HG02981 (cell line): ENCODE data around the gene CCDC134.

Experiments
- ATAC-seq: cut with Tn5 transposase; IDR thresholded peaks from one replicate; pipeline ENCODE4 v1.9.1; 2021; ENCODE audit warnings: mild to moderate bottlenecking, moderate library complexity; ENCODE audit not compliant: unreplicated experiment

CCDC134 gene

DNA sequence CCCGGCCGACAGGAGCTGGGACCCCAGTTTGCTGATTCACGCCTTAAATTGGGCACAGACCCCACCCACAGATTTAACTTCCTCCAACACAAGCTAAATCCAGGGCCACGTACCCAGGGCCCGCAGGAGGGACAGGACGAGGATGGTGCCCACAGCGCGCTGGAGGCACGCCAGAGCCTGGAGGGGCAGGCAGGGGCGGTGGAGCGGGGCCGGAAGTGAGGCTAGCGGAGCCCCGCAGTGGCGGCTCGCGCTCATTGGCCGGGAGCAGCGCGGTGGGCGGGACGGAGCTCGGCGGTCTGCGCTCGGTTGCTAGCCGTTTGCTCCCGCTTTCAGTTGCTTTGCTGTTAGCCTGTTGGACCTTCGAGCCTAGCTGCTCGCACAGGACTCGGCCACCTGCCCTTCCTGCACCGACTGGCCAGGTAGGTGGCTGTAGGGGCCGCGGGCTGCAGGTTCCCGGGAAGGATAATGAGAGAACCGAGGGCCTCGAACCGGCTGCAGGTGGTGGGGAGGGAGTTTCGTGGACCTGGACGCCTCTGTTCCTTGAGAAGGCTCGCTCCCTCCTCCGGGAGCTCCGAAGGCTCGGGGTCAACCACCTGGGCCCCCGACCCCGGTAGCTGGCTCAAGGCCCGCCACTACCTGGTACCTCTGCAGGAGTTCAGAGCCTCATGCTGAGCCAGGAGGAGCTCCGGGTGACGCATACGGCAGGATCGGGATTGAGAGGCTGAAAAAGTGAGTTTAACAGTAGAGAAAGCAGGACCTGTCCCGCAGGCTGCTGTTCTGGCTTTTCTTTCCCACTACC is at the start of gene CCDC134:
CCDC134 (plus strand) TSS at position 332 of the 799 bp plus-strand sequence. CDS start 8,212 bp downstream, outside the sequence.
- peak; percentile 94 for ATAC-seq

DNA sequence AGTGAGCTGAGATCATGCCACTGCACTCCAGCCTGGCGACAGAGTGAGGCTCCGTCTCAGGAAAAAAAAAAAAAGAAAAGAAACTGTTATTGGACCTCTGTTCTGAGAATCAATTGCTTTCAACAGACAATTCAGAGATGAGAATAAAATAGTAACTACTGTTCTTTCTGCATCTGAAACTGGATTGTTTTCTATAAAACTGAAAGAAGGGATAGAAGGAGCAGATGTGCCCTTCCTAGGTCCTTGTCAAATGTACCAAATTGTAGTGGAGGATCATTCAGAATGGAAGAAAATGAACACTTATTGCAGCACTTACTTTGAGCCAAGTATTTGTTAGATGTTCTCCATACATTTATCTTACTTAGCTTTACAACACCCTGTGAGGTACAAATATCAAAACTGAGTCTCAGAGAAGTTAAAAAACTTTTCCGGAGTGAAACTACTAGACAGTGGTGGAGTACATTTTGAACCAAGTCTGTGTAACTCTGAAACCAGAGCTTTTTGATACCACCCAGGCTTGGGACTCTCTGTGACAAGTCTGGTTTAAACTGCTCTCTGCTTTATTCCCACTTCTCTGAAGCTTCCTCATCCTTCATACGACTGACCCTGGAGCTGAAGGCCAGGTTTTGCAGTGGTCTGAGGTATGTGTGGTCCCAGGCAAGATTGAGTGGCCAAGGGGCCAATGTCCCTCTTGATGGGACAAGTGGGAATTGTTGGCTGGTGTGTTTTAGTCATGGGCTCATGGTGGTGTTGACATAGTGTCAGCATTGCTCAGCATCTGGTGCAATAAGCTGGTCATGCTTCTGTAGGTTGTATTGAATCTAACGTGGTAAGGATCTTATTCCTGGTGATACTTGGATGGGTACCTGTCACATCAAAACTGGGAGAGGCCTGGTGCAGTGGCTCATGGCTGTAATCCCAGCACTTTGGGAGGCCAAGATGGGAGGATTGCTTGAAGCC is 48.2 kb upstream of the CCDC134 start:
- ATAC-seq, result no peak

DNA sequence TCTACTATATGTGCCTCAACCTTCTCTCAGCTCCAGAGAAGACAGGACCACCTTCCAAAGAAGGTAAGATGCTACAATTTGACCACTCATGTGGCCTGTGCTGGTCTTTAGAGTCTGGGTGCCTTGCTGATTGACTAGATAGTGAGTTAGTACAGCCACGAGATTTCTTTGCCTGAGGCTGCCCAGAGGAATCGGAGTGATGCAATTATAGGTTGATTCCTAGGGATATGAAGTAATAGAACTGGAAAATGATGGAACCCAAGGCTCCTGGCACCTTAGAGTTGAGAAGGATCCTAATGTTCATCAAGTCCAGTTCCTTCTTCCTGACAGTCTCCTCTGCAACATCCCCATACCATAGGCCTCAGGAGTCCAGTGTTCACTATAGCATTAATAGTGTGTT is 46.5 kb upstream of the CCDC134 start:
- ATAC-seq, result no peak

DNA sequence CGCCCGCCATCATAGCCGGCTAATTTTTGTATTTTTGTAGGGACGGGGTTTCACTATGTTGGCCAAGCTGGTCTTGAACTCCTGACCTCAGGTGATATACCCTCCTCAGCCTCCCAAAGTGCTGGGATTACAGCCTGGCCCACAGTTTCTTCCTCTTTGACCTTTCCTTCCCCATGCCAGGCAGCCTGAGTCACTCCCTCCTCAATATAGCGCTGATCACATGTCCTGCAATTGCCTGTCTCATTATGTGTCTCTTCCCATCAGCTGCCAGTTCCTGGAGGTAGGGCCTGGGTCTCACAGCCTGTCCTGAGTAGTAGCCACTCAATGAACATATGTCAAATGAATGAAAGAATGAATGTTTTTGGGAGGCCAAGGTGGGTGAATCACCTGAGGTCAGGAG is 43.0 kb upstream of the CCDC134 start:
- ATAC-seq, result no peak

DNA sequence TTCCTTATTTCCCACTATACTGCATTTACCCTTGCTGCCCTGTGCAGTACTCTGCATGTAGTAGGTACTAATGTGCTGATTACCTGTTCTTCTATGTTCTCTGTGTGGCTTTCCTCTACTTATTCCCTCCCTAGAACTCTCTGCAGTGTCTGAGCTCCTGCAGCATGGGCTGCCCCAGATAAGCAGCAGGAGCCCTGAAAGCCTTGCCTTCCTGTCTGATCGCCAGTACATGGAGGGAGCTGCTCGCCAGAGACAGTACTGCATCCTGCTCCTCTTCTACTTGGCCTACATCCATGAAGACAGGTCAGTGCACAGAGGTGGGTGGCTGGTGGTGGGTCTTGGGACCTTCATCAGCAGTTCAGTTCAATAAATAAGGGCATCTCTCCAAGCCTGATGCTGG is 42.2 kb upstream of the CCDC134 start:
- no peak for ATAC-seq

DNA sequence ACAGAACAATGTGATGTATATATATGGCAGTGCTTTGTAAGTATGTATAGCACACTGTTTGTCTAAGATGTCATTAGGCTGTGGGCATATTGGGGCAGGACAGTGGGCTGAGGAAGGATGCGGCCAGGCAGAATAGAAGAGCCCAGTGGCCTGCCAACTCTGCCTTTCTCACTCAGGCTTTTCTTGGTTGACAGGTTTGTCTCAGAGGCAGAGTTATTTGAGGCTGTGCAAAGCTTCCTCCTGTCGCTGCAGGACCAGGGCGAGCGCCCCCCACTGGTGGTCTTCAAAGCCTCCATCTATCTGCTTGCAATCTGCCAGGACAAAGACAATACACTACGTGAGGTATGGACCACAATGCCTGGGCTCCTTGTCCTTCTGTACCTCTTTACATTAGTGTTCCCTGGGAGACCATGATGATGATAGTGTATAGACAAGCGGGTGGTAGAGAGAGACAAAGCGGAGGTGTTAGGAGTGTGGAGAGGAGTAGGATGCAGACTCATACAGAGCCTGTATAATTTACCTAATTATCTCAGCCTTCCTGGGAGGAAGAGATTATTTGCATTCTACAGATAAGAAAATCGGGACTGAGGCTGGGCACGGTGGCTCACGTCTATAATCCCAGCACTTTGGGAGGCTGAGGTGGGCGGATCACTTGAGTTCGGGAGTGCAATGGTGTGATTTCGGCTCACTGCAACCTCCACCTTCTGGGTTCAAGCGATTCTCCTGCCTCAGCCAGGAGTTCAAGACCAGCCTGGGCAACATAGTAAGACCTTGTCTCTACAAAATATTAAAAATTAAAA is 37.3 kb upstream of the CCDC134 start:
- no peak for ATAC-seq

DNA sequence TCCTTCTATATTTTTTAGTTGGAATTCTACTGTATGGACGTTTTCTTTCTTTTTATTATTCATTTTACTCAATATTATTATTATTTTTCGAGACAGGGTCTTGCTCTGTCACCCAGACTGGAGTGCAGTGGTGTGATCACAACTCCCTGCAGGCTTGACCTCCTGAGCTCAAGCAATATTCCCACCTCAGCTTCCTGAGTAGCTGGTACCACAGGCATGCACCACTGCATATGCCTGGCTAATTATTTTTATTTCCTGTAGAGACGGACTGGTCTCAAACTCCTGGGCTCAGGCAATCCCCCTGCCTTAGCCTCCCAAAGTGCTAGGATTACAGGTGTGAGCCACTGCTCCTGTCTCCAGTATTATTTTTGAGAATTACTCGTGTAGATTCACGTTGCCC is 34.0 kb upstream of the CCDC134 start:
- no peak for ATAC-seq

DNA sequence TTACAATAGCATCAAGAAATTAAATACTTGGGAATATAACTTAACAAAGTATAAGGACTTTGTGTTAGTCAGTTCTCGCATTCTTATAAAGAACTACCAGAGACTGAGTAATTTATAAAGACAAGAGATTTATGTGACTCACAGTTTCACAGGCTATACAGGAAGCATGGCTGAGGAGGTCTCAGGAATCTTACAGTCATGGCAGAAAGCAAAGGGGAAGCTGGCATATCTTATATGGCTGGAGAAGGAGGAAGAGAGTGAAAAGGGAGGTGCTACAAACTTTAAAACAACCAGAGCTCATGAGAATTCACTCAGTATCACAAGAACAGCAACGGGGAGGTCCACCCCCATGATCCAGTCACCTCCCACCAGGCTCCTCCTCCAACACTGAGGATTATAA is 32.0 kb upstream of the CCDC134 start:
- ATAC-seq, result no peak

DNA sequence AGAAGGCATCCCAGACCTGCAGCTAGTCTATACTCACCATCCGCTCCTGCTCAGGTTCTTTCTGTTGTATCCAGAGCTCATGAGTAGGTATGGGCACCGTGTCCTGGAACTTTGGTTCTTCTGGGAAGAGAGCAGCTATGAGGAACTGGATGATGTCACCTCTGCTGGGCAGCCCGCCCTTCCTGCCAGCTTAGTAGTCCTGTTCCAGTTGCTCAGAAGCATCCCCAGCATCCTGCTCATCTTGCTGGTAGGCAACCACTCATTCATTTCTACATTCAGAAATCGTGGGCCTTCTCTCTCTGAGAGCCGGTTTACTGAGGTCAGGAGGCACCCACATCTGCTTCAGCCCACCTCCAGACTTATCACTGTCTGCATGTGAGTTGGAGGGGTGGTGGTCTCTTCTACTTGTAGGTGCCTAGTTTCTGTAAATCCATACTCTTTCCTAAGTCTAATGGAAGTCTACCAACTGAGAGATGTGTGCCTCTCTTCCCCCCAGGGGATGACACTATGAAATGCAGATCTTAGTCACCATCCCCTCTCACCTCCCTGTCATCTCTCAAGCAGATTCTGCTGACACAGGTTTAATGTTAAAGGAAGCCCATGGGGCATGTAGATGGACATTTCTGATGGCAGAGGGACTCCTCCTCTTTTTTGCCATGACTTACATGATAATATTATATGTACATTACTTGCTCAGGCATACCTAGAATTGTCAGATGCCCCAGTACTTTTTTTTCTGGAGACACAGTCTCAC is 29.6 kb upstream of the CCDC134 start:
- ATAC-seq, result no peak

DNA sequence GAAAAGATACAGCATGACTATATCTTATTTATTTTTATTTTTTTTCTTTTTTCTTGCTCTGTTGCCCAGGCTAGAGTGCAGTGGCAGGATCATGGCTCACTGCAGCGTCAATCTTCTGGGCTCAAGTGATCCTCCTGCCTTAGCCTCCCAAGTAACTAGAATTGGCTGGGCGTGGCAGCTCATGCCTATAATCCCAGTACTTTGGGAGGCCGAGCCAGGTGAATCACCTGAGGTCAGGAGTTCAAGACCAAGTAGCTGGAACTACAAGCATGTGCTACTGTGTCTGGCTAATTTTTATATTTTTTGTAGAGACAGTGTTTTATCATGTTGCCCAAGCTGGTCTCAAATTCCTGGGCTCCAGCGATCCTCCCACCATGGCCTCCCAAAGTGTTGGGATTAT is 28.3 kb upstream of the CCDC134 start:
- no peak for ATAC-seq

DNA sequence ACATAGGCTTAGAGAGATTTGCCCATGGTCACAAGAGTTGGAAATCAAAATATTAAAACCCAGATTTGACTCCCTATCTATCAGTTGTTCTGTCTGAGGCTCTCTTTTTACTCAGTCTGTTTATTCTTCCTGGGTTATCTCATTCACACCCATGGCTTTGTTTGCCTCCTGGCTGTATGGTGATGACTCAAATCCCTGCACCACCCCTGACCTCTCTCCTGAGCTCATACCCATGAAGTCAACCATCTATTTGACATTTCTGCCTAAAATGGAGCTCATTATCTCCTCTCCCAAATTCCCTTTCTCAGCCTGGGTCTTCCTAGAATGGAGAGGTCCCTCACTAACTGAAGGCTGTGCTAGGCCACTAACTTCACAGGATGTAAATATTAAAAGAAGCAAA is 27.8 kb upstream of the CCDC134 start:
- ATAC-seq, result no peak

DNA sequence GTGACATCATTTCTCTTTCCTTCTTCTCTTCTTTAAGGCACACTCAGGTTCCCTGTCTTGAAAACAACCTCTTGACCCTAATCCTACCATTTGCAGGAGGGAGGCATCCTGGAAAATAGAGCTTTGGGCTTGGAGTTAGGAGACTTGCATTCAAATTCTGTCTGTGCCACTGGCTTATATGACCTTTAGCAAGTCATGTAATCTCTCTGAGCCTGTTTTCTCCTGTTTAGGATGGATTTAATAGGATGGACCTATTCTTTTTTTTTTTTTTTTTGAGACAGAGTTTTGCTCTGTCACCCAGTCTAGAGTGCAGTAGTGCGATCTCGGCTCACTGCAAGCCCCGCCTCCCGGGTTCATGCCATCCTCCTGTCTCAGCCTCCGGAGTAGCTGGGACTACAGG is 25.1 kb upstream of the CCDC134 start:
- ATAC-seq, result no peak

DNA sequence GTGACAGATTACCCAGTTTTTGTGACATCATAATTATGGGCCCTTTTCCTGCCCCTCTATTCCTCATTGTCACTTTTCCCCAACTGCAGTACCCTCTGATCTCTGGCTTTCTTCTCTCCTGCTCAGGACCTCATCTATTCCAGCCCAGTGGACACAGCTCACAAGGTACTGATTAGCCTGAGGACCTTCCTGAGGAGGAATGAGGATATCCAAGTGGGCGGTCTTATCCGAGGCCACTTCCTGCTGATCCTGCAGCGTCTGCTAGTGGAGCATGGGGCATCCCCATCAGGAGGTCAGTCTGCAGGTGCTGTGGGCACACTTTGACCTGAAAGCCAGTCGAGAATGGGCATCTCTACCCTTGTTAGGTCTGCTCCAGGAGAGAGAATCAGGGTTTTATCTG is 24.5 kb upstream of the CCDC134 start:
- no peak for ATAC-seq

DNA sequence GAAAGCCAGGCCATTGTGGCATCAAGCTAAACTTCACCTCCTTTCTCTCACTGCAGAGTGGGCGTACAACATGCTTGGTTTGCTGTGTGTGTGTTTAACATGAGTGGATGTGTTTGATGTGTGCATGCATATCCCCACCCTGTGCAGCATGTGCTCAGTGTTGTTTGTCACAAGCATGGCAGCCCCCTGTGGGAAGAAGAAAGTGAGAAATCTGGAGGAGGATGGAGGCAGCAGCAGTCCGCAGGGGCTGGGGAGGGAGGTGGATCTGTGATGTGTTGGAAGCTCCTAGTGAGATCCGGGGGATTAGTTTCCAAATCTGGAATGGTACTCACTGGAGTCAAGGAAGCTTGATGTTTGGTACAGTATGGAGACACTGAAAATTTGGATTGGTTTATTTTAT is 24.1 kb upstream of the CCDC134 start:
- ATAC-seq, result no peak

DNA sequence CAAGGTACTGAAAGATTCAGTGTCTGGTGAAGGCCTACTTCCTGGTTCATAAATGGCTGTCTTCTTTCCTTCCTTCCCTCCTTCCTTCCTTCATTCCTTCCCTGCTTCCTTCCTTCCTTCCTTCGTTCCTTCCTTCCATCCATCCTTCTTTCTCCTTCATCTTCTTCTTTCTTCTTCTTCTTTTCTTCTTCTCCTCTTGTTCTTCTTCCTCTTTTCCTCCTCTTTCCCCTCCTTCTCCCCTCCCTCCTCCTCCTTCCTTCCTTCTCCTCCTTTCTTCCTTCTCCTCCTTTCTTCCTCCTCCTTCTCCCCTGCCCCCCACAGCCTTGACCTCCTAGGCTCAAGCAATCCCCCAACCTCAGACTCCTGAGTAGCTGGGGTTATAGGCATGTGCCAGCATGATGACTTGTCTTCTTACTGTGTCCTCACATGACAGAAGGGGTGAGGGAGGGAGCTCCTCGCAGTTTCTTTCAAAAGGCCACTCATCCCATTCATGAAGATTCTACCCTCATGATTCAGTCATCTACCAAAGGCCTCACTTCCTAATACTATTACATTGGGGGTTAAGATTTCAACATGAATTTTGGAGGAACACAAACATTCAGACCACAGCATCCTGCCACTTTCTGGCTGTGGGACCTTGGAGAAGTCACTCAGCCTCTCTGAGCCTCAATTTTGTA is 22.6 kb upstream of the CCDC134 start:
- ATAC-seq, result no peak

DNA sequence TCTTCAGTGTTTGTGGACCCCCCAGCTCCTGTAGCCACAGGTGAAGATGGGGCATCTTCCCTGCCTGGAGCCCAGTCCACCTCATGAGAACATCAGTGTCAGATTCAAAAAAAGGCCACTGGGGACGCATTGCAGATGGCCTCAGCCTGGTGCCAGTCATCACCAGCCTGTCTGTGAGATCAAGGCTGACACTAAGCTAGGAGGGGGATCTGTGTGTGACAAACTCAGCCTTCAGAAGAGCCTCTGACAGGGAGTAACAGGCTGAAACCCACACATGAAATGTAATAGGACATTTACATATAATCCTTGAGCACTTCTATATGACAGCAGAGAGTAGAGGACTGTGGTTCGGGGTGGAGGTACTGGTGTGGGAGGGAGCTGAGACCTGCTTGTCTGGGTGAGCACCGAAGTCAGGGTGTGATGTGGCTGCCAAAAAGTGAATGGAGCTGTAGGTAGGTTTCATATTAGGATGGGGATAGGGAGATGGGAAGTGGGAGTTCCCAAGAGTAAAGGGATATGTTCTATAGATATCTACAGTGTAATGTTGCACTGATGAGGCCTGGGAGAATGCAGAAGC is 20.5 kb upstream of the CCDC134 start:
- ATAC-seq, result no peak

DNA sequence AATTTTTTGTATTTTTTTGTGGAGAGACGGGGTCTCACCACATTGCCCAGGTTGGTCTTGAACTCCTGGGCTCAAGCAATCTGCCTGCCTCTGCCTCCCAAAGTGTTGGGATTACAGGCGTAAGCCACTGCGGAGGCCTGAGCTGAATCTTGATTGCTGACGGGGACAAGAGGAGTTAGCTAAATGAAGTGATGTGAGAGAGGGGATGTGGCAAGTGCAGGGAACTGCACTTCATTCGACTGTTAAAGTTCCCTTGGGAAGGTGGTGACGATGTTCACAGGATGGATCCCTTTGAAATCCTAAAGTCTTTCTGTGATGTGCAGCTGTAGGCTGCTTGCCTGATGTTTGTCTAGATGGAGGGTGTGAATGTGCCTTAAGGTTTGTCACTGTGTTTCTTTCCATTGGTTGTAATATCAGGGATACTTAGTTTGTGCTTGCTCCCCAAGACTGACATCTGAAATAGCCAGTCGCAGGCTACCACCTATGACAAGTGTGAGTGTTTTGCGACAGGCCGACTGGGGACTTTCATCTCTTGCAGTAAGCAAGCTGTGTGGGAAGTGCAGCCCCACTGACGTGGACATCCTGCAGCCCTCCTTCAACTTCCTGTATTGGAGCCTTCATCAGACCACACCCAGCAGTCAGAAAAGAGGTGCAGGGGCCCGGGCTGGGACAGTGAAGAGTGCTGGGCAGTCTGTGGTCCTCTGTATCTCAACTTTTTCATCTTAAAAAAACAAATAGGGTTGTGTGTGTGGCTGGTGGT is 19.6 kb upstream of the CCDC134 start:
- ATAC-seq, result peak; percentile 91

DNA sequence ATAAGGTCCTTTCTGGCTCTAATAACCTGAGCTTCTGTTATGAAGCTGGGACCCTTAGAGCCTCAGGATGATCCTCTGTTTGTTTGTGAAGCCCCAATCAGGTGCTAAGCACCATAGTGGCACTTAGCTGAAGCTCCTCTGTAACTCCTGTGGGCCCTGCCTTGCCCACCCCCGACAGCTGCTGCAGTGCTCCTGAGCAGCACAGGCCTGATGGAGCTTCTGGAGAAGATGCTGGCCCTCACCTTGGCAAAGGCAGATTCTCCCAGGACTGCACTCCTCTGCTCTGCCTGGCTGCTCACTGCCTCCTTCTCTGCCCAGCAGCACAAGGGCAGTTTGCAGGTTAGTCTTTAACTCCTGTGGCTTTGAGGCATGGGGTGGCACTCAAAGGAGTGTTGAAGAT is 19.0 kb upstream of the CCDC134 start:
- ATAC-seq, result peak; percentile 21

DNA sequence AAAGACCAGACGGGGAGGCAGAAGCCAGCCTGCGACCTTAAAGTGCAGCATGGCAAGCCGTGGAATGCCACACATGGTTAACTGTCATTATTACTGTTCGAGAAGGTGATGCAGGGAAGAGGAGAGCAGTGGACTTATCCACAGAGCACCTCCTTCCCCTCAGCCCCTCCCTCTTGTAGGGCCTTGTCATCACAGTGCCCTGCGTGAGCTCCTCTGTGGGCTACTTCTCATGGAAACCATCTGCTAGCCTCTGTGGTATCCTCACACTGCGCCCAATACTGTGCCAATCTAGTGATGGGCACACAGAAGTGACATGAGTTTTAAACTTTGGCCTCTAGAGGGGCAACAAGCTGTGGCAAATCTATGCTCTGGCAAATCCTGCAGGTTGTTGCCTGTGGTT is 18.2 kb upstream of the CCDC134 start:
- ATAC-seq, result no peak
